ENCODE measurements around the gene LRRK1.

DNA sequence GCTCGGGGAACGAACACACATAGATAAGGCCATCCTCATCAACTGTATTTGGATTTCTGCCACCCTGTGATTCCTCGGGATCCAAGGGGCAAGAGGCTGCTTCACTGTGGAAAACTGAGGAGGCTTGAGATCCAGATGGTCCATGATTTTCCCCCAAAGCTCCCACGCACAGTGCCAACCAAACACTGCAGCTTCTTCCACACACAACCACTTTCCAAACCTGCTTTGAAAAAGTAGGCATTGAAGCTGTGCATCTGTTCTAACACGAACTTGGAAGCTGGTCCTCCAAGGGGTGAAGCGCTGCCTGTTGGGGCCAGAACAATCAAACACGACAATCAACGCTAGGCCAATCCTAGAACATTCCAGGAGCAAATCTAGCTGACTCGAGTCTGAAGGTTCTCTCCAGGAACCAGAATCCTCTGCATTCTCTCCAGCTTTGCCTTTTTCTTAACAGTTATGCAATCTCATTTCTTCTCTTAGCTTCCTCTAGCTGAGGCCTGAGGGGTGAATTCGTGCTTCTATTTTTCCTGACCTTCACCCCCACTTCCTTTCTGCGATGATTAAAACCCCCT, 104.4 kb downstream of the LRRK1 start:
- TF ChIP-seq POLR2AphosphoS5 (IDR thresholded peaks at IDR 0.05; ENCODE audit: insufficient read depth in 1 of 2, low read depth in 1 of 2) (no peak), POLR2A (IDR thresholded peaks at IDR 0.05) (no peak)
- TF ChIP-seq, protein P1, sequence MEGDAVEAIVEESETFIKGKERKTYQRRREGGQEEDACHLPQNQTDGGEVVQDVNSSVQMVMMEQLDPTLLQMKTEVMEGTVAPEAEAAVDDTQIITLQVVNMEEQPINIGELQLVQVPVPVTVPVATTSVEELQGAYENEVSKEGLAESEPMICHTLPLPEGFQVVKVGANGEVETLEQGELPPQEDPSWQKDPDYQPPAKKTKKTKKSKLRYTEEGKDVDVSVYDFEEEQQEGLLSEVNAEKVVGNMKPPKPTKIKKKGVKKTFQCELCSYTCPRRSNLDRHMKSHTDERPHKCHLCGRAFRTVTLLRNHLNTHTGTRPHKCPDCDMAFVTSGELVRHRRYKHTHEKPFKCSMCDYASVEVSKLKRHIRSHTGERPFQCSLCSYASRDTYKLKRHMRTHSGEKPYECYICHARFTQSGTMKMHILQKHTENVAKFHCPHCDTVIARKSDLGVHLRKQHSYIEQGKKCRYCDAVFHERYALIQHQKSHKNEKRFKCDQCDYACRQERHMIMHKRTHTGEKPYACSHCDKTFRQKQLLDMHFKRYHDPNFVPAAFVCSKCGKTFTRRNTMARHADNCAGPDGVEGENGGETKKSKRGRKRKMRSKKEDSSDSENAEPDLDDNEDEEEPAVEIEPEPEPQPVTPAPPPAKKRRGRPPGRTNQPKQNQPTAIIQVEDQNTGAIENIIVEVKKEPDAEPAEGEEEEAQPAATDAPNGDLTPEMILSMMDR (IDR thresholded peaks at IDR 0.05), result no peak
